Adrenal gland (tissue), 12 donors: ENCODE results near the gene AGBL3. TPM values are rescaled to one million over a fixed set of nuclear protein-coding genes. Genes with fewer than 3 reads are reported as not detected.

Source experiments
- DNase-seq, 7 donors: peaks; one replicate each; pipeline ENCODE4 v3.0.0-alpha.2; 2019 to 2020
- H3K27ac ChIP-seq, 5 donors: fragments of 200-600 bp; sonication (generic) in 4 of 5; 1 replicate in 3 of 5; 2 replicates in 2 of 5; pipeline versions ENCODE4 v1.5.1 to v1.8.0; 2016 to 2020; ENCODE audit warnings: mild to moderate bottlenecking in 1 of 5
- H3K27me3 ChIP-seq: fragments of 200-600 bp; 2 replicates; pipeline ENCODE4 v1.8.0; 2021
- H3K36me3 ChIP-seq, 2 donors: fragments of 200-600 bp; replicated peaks in 1 of 2; 1 replicate in 1 of 2; 2 replicates in 1 of 2; pipeline versions ENCODE4 v1.5.1 to v1.8.0; 2018 to 2022
- H3K4me1 ChIP-seq, 2 donors: fragments of 200-600 bp; replicated peaks in 1 of 2; 1 replicate in 1 of 2; 2 replicates in 1 of 2; pipeline versions ENCODE4 v1.5.1 to v1.8.0; 2018 to 2021
- H3K4me3 ChIP-seq, 4 donors: fragments of 200-600 bp; sonication (generic) in 3 of 4; one replicate each; pipeline ENCODE4 v1.5.1; 2016 to 2018
- H3K9me3 ChIP-seq, 3 donors: fragments of 200-600 bp; sonication (generic) in 1 of 3; replicated peaks in 1 of 3; 1 replicate in 2 of 3; 2 replicates in 1 of 3; pipeline versions ENCODE4 v1.5.1 to v1.8.0; 2016 to 2021
- CTCF ChIP-seq, 6 experiments: fragments of 450-650 bp in 4 of 6; fragments of 200-600 bp in 2 of 6; sonication (generic) in 1 of 6; IDR thresholded peaks; 1 replicate in 5 of 6; 2 replicates in 1 of 6; pipeline versions ENCODE4 v1.5.1 to v1.8.0; 2016 to 2021; ENCODE audit warnings: antibody characterized with exemption in 6 of 6, mild to moderate bottlenecking in 2 of 6, moderate library complexity in 1 of 6
- POLR2A ChIP-seq, 2 donors: fragments of 450-650 bp; IDR thresholded peaks; one replicate each; pipeline ENCODE4 v1.6.1; 2017; ENCODE audit warnings: antibody characterized with exemption in 2 of 2, mild to moderate bottlenecking in 2 of 2, moderate library complexity in 1 of 2
- WGBS, 4 donors: extraction: QIAGEN DNeasy Blood & Tissue Kit in 2 of 4; methylation state at CpG; one replicate each; pipeline versions ENCODE4 v1.1.5 to v1.1.7; 2013 to 2017; 5-methylcytosine and 5-hydroxymethylcytosine counted together
- intact Hi-C, 2 donors: fragments of 100-400 bp; cut with DNase I; formaldehyde crosslinking; loops; one replicate each; pipeline versions ENCODE4 v1.14.1 to v1.15.0; 2022 to 2023
- polyA plus RNA-seq, 3 donors: library from polyadenylated mRNA; stranded (reverse); fragments of 200-250 nt in 2 of 3; fragments of 350-450 nt in 1 of 3; fragmentation: Illumina TruSeq in 1 of 3; extraction: RNeasy Lipid Tissue Mini Kit (QIAGEN cat#74804) in 1 of 3; gene quantifications; one replicate each; pipeline ENCODE4 v1.2.3, GENCODE V29; 2013 to 2014
- total RNA-seq, 9 donors: library from RNA; depleted of rRNA in 4 of 9; stranded (reverse); fragments of >200 nt in 4 of 9; fragments of 120-200 nt in 1 of 9; fragmentation: NEBNext Ultra II Directional in 1 of 9; extraction: Animal tissue kit (Norgen Biotek cat#: 25700) in 1 of 9; gene quantifications; one replicate each; pipeline versions ENCODE4 v1.1.0 to v1.2.4, GENCODE V29; 2013 to 2023
- donor health status: healthy with polysubstance abuse.
- donor health status: Bipolar disorder and iron deficiency.
- donor health status: DM: yes; HTN: yes; CAD: no.
- donor health status: DM: no; HTN: no; CAD: no.
- donor health status: DM: no; HTN: no; CAD: no.
- donor health status: DM: yes; HTN: yes; CAD: no.

Gene AGBL3
- total and polyA plus RNA-seq, 12 donors, result 0.28 to 7.3 (median 1.9) TPM

- no peaks in the 10 kb centered on the region for H3K9me3 ChIP-seq
- peaks cover 6 to 39% of the 10 kb centered on the region in 2 donors for H3K4me1 ChIP-seq
- H3K36me3 ChIP-seq, result peaks cover 0 to 38% of the 10 kb centered on the region in 2 donors
- peak overlapping the region; percentile 60 to 97 (median 91) for H3K27ac ChIP-seq
- WGBS, 4 donors, result 49 to 57% (median 54%) methylated on average over 10 to 11 of the region's 11 CpGs
- no peaks in the 10 kb centered on the region for H3K27me3 ChIP-seq
- DNase-seq, result peak in 4 of 7 donors; percentile 39 to 62 (median 52)
- peak overlapping the region in 3 of 4 donors; percentile 5 to 78 (median 77) for H3K4me3 ChIP-seq
- peak in 5 of 6 experiments; percentile 5 to 27 (median 16) for TF ChIP-seq CTCF (IDR thresholded peaks at IDR 0.05)
- no peak for TF ChIP-seq POLR2A (IDR thresholded peaks at IDR 0.05)
- intact Hi-C loops, result loop anchor here (10.0 kb wide), 3 partner anchors 175 to 475 kb away; partner anchors contain the start of gene AGBL3 (in 1 of the 2)
These were observed 183.0 kb downstream of the AGBL3 start for GRCh38 chr7:135169141-135169963.

- TF ChIP-seq POLR2A (IDR thresholded peaks at IDR 0.05) (no peak), CTCF (IDR thresholded peaks at IDR 0.05) (no peak)
- Histone ChIP-seq H3K27ac (peak overlapping the region; percentile 60 to 97 (median 91)), H3K4me3 (peak overlapping the region; percentile 5 to 78 (median 56)), H3K27me3 (no peaks in the 10 kb centered on the region), H3K4me1 (peaks cover 5 to 35% of the 10 kb centered on the region in 2 donors), H3K36me3 (peaks cover 0 to 36% of the 10 kb centered on the region in 2 donors), H3K9me3 (no peaks in the 10 kb centered on the region)
- intact Hi-C loops, result loop anchor here (10.0 kb wide), 3 partner anchors 175 to 475 kb away; partner anchors contain the start of gene AGBL3 (in 1 of the 2)
- WGBS, 4 donors, result 0 to 2% (median 1%) methylated on average over 9 to 17 of the region's 17 CpGs
- DNase-seq, result no peak
These were observed 183.6 kb downstream of the AGBL3 start for GRCh38 chr7:135169964-135170273.

- Histone ChIP-seq H3K9me3 (no peaks in the 10 kb centered on the region), H3K36me3 (peaks cover 0 to 31% of the 10 kb centered on the region in 2 donors), H3K27me3 (no peaks in the 10 kb centered on the region), H3K27ac (peak within 1 kb of the TSS; percentile 77 to 97 (median 91)), H3K4me1 (peaks cover 0 to 30% of the 10 kb centered on the region in 2 donors), H3K4me3 (peak within 1 kb of the TSS; percentile 5 to 78 (median 56))
- 0% methylated on average over 13 to 77 of the region's 77 CpGs for WGBS, 4 donors
- DNase-seq, result peak; percentile 95 to 97 (median 96)
- intact Hi-C loops, result loop anchor here in 1 of 2 donors (10.0 kb wide), 1 partner anchor 476 kb away; no protein-coding TSS in a partner anchor
- TF ChIP-seq POLR2A (IDR thresholded peaks at IDR 0.05) (peak; percentile 34 to 83), CTCF (IDR thresholded peaks at IDR 0.05) (peak; percentile 54 to 82 (median 65))
These were observed 184.1 kb downstream of the AGBL3 start, which contains the start of gene CYREN for GRCh38 chr7:135170274-135170997. Gene CYREN, minus strand, starts transcription at chr7:135170707. Its CDS starts 1,785 bp downstream, at chr7:135168922.
